Mesothelial cell of epicardium (in vitro differentiated cells): Measurements from ENCODE around the gene DYNC2H1. TPM values are rescaled to one million over a fixed set of nuclear protein-coding genes. Genes with fewer than 3 reads are reported as not detected.

ENCODE experiments used
- DNase-seq, 2 experiments: peaks; one replicate each; pipeline ENCODE4 v3.0.0; 2021; ENCODE audit warnings: low spot score in 2 of 2; ENCODE audit not compliant: unreplicated experiment in 2 of 2
- H3K27ac Mint-ChIP-seq: 2 replicates; pipeline ENCODE4 v1.8.0; 2021; ENCODE audit warnings: mixed read lengths
- H3K27me3 Mint-ChIP-seq: 2 replicates; pipeline ENCODE4 v1.8.0; 2021; ENCODE audit warnings: low read depth, mixed read lengths
- H3K36me3 Mint-ChIP-seq: 2 replicates; pipeline ENCODE4 v1.8.0; 2021; ENCODE audit warnings: mixed read lengths
- H3K4me1 Mint-ChIP-seq: 2 replicates; pipeline ENCODE4 v1.8.0; 2021; ENCODE audit warnings: mixed read lengths
- H3K4me3 Mint-ChIP-seq: 2 replicates; pipeline ENCODE4 v1.8.0; 2021; ENCODE audit warnings: mild to moderate bottlenecking, moderate library complexity, mixed read lengths
- H3K9me3 Mint-ChIP-seq: 2 replicates; pipeline ENCODE4 v1.8.0; 2021; ENCODE audit warnings: mixed read lengths
- total RNA-seq: library from RNA; stranded (reverse); gene quantifications from 3 replicates; pipeline ENCODE4 v1.2.1, GENCODE V29; 2021
- TF ChIP-seq, protein P1 (sequence below): fragments of 200-600 bp; sonication (generic); IDR thresholded peaks from one replicate; pipeline ENCODE4 v1.5.0; 2021; ENCODE audit warnings: antibody characterized with exemption; ENCODE audit not compliant: unreplicated experiment

Gene DYNC2H1
- total RNA-seq, 1 donor from 2014 or later = 18.0 TPM

DNA sequence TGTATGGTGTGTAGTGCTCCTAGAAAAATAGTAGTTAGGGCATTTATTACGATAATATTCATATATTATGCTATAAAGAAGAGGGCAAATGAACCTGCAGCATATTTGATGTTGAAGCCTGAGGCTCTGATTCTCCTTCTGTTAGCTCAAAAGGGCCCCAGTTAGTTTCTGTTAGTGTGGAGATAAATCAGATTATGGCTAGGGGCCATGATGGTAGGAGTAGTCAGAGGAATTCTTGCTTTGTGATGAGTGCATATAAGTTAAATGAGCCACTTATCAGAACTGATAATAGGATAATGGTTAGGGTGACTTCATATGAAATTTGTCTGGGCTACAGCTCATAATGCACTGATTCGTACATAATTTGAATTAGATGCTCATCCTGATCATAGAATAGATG is 298.4 kb downstream of the DYNC2H1 start:
- TF ChIP-seq, protein P1, sequence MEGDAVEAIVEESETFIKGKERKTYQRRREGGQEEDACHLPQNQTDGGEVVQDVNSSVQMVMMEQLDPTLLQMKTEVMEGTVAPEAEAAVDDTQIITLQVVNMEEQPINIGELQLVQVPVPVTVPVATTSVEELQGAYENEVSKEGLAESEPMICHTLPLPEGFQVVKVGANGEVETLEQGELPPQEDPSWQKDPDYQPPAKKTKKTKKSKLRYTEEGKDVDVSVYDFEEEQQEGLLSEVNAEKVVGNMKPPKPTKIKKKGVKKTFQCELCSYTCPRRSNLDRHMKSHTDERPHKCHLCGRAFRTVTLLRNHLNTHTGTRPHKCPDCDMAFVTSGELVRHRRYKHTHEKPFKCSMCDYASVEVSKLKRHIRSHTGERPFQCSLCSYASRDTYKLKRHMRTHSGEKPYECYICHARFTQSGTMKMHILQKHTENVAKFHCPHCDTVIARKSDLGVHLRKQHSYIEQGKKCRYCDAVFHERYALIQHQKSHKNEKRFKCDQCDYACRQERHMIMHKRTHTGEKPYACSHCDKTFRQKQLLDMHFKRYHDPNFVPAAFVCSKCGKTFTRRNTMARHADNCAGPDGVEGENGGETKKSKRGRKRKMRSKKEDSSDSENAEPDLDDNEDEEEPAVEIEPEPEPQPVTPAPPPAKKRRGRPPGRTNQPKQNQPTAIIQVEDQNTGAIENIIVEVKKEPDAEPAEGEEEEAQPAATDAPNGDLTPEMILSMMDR = no peak
- no peaks in the 10 kb centered on the region for H3K9me3 Mint-ChIP-seq
- no peak overlapping the region for H3K27ac Mint-ChIP-seq
- no peak overlapping the region for H3K4me3 Mint-ChIP-seq
- DNase-seq = no peak
- H3K27me3 Mint-ChIP-seq = no peaks in the 10 kb centered on the region
- peaks cover 5% of the 10 kb centered on the region for H3K4me1 Mint-ChIP-seq
- H3K36me3 Mint-ChIP-seq = no peaks in the 10 kb centered on the region

DNA sequence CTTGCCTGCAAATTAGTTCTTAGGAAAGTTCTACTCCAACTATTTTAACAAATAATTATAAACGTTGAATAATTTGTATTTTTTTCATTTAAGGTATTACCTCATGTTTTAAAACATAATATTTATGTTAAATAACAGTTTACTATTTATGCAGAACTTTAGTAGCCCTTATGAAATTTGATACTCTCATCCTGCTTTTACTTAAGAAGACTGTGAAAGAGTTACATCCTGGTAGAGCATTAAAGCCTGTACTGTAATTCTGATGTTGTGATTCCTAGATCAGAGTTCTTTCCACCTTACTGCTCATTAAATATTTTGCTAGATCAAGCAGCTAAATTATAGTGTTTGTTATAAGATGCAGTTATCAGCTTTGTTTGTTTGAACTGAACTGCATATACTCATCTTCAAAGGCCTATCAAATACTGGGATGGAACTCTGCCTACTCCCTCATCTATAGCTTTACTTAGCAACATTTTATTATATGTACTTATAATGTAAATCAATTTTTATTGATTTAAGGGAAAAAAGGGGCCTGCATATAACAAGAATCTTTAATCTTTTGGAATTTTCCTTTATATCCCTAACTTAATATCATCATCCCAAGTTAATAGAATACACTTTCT is 304.2 kb downstream of the DYNC2H1 start:
- DNase-seq = no peak
- Mint-ChIP-seq H3K27me3 (no peaks in the 10 kb centered on the region), H3K9me3 (no peaks in the 10 kb centered on the region), H3K4me1 (no peaks in the 10 kb centered on the region), H3K27ac (no peak overlapping the region), H3K36me3 (peaks cover 1% of the 10 kb centered on the region), H3K4me3 (no peak overlapping the region)
- TF ChIP-seq, protein P1 = no peak

DNA sequence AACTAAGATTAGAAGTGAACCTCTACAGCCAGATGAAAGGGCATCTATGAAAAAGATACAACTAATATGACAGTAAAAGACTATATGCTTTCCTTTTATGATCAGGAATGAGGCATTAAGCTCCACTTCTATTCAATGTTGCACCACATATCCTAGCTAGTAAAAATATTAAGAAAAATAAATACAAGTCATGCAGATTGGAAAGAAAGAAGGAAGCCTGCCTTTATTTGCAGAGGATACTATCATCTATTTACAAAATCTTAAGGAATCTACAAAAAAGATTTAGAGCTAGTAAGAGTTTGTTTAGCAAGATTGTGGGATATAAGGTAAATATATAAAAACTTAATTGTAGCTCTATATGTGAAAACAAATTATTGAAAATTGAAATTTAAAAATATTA is 308.8 kb downstream of the DYNC2H1 start:
- no peak overlapping the region for H3K27ac Mint-ChIP-seq
- TF ChIP-seq, protein P1 = no peak
- no peak for DNase-seq
- no peak overlapping the region for H3K4me3 Mint-ChIP-seq
- peaks cover 28% of the 10 kb centered on the region for H3K9me3 Mint-ChIP-seq
- peaks cover 6% of the 10 kb centered on the region for H3K36me3 Mint-ChIP-seq
- no peaks in the 10 kb centered on the region for H3K4me1 Mint-ChIP-seq
- no peaks in the 10 kb centered on the region for H3K27me3 Mint-ChIP-seq

DNA sequence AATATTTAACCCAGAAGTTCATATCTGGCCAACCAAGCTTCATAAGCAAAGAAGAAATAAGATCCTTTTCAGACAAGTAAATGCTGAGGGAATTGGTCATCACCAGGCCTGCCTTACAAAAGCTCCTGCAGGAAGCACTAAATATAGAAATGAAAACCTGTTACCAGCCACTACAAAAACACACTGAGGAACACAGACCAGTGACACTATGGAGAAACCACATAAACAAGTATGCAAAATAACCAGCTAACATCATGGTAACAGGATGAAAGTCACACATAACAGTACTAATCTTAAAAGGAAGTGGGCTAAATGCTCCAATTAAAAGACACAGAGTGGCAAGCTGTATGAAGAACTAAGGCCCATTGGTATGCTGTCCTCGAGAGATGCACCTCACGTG is 311.4 kb downstream of the DYNC2H1 start:
- no peak for DNase-seq
- H3K27ac Mint-ChIP-seq = no peak overlapping the region

DNA sequence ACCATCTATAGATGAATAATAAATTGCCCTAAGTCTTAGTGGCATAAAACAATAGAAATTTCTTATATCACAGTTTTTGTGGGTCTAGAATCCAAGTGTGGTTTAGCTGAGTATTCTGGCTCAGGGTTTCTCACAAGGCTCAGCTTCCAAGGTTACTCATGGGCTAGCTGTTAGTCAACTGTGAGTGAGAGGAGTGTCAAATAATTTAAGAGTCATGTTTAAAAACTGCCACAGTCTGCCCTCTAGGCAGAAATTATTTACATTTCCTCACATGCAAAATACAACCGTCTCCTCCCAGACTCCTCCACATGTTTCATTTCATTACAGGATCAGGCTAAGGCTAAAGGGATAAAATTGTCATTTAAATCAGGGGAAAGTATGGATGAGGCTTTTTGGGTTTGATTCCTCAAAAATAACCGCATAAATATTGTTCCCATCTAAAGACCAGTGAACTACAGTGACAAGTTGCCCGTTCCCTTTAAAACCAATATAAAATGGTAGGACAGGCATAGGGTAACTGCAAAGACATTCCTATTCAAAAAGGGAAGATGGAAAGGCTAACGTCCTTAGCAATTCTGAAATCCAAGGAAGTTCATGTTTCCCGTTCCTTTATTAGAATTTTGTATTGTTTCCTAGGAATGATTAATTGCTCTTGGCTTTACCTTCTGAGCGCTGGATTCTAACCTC is 324.3 kb downstream of the DYNC2H1 start:
- TF ChIP-seq, protein P1 = no peak
- H3K27ac Mint-ChIP-seq = no peak overlapping the region
- H3K36me3 Mint-ChIP-seq = no peaks in the 10 kb centered on the region
- peaks cover 13% of the 10 kb centered on the region for H3K4me1 Mint-ChIP-seq
- no peak for DNase-seq
- no peak overlapping the region for H3K4me3 Mint-ChIP-seq
- H3K27me3 Mint-ChIP-seq = no peaks in the 10 kb centered on the region
- H3K9me3 Mint-ChIP-seq = no peaks in the 10 kb centered on the region

More for the DNA sequence above, 311.4 kb downstream of the DYNC2H1 start:
- Mint-ChIP-seq H3K4me3 (no peak overlapping the region), H3K9me3 (peaks cover 32% of the 10 kb centered on the region), H3K4me1 (no peaks in the 10 kb centered on the region), H3K36me3 (peaks cover 6% of the 10 kb centered on the region), H3K27me3 (no peaks in the 10 kb centered on the region)
- TF ChIP-seq, protein P1 = no peak
